Measurements from ENCODE around the gene GRAMD2A.
"Not testable (repeated sequence)": the region's sequence is repeated elsewhere in the genome, so short reads cannot be mapped to it uniquely, and the experiment has no call there.

GRAMD2A gene

DNA sequence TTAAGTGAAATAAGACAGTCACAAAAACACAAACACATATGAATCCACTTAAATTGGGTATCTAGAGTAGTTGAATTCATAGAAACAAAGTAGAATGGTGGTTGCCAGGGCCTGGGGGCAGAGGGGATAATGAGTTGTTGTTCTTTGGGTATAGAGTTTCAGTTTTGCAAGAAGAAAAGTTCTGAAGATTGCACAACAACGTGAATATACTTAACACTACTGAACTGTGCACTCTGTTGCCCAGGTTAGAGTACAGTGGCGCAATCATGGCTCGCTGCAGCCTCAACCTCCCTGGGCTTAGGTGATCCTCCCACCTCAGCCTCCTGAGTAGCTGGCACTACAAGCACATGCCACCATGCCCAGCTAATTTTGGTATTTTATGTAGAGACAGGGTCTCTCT, 14.9 kb downstream of the GRAMD2A start:
- no peak for DNase-seq

- no peak for DNase-seq
These were observed 15.3 kb downstream of the GRAMD2A start for GRCh38 chr15:72182244-72182643.

DNA sequence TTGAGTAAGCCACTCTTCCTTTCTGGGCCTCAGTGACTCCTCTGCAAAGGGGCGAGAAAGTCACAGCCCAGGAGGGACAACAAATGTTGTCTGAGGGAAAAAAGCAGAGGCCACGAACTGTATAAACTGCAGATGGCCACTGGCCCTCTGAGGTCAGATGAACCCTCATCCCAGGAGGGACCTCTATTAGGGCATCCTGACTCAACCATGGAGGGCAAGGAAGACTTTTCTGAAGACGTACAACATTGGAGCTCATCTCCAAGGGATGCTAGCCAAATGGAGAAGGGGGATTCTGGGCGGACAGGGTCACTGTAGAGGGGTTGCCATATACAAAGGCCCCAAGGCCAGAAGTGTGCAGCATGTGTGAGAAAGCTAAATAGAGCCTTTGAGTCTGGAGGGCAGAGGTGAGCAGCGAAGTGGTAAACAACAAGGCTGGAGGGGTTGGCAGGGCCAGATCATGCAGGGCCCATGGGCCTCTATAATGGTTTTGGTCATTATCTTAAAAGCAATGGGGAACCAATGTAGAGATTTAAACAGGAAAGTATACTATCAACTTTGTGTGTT, 16.7 kb downstream of the GRAMD2A start:
- no peak for DNase-seq

DNA sequence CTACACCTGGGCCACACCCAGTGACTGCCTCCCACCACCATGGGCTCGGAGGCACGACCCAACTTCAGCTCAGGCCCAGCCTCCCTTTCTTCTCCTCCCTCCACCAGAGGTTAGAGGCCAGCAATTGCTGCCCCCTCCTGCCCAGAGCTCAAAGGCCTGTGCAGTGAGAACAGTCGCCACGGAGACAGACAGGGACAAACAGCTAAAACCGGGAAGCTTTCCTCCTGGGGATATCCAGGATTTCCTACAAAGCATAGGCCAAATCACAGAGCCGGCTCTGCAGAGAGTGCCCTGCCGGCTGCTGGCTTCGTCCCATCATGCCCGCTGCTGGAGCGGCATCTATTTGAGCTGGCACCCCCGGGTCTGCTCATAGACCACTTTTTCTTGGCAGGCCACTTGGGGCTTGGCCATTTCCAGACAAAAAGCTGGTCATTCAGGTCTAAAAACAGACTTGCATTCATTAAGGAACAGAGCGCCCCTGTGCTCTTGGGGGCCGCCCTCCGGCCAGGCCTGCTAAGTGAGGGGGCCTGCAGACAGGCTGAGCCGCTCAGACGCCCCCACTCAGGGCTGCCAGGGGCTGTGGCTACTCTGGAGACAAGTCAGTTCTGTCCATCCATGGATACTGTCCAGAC, 17.5 kb downstream of the GRAMD2A start:
- DNase-seq = no peak

- DNase-seq = no peak
These were observed 18.5 kb downstream of the GRAMD2A start for GRCh38 chr15:72178976-72179585.

GRCh38 chr15:72176743-72177142, 20.8 kb downstream of the GRAMD2A start:
- DNase-seq = no peak

DNA sequence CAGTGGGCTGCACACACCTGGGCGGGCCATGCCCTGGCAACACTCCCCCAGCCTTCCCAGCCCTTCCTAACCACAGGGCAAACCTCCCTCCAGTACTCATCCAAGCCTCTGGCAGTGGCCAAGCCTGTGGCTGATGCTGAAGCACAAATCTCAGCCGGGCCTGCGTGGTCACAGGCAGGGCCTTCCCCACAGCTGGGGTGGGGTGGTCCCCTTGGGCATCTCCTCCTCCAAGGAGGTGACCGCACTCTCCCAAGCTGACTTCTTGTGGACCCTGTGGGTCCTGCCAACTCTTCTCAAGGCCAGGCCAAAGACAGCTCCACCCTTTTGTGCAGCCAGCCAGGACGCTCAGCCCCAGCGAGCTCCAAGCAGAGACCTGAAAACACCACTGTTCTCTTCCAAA, 21.4 kb downstream of the GRAMD2A start:
- DNase-seq = no peak

- no peak for DNase-seq
These were observed 22.2 kb downstream of the GRAMD2A start for GRCh38 chr15:72175186-72176044.

DNA sequence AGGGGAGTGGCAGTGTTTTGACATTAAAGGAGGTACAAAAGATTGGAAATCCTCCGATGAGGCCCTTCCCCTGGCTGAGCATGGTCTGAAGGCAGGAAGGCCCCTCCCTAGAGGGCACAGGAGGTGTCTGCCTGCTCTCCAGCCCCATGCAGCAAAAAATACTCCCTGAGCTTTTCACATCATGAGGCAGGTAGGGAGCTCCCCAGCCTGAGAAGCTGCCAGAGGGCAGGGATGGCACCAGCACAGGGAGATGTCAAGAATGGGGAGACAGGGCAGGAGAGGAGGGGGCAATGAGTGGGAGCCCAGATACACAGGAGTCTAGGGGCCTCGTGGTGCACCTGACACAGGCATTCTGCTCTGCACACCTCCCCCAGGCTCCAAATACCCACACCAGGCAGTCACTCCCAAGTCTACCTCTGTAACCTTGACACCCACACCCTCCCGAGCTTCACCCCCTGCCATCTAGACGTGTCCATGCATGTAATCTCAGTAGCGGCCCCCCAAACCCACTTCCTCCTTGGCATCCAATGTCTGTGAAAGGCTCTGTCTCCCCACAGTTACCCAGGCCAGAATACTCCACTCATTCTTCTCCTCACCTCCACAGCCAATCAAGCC, 22.9 kb downstream of the GRAMD2A start:
- DNase-seq = no peak

- DNase-seq = no peak
These were observed 23.6 kb downstream of the GRAMD2A start for GRCh38 chr15:72173864-72174550.

- no peak for DNase-seq
These were observed 24.2 kb downstream of the GRAMD2A start for GRCh38 chr15:72173401-72173800.

DNA sequence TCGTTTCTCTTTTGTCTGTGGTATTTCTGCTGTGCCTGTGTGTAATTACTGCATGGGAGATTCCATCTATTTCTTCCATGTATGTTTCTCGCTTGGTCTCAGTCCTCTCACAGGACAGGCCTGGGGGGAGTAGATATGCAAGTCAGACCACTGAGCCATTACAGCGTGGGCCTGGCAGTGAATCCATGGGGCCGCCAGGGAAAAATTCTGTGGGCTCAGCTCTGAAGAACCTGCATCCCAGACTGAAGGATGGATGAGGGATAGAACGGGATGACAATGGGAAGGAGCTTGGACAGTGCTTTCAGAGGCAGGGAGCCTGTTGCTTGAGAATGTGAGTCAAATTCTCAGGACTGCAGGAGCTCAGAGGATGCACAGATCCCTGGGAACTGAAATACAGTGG, 24.8 kb downstream of the GRAMD2A start:
- no peak for DNase-seq

- DNase-seq = not testable (repeated sequence)
These were observed 25.6 kb downstream of the GRAMD2A start for GRCh38 chr15:72171978-72172377.

- no peak for DNase-seq
These were observed 26.9 kb downstream of the GRAMD2A start for GRCh38 chr15:72170691-72171090.

DNA sequence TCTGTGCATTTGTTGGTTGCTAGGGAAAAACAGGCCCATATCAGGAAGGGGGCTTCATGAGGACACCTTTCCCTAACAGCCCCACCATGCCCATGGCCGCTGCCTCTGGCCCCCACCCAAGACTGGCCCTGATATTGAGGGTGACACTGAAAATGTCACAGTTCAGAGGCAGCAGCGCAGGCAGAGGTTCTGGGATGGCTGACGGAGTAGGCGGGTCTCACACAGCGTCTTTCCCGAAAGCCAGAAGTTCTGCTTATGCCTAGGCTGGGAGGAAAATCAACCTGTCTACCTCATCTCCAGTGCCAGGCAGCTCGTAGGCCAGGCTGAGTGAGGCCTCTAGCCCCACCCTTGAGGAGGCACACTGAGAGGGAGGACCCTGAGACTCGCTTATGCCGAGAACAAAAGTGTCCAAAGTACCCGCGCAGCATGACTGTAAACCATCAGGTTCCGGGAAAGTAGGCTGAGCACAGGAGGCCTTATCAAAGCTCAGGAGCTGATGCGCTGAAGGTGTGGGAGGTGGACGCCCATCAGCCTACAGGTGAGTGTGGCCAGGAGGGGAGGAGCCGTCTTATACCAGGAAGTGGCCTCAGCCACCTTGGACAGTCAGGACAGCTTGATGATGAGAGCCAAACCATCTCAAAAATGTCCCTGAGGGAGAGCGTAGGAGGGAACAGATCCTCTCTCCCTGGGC, 27.5 kb downstream of the GRAMD2A start:
- no peak for DNase-seq

GRCh38 chr15:72169236-72169920, 28.2 kb downstream of the GRAMD2A start:
- no peak for DNase-seq

DNA sequence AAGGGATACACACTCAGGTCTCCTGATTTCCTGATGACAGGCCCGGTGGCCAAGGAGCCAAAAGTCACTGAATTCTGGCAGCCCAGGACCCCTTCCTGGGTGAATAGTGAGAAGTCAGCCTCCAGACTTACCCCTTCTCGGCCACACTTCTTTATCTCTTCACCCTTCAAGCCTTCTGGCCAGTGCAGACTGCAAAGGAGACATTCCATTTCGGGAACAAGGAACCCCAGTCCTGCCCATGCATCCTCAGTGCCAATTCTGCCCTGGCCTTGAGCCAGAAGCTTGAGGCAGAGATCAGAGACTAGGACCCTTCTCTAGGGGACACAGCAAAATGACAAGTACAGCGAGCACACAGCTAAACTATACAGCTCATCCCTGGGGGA, 28.8 kb downstream of the GRAMD2A start:
- no peak for DNase-seq

DNA sequence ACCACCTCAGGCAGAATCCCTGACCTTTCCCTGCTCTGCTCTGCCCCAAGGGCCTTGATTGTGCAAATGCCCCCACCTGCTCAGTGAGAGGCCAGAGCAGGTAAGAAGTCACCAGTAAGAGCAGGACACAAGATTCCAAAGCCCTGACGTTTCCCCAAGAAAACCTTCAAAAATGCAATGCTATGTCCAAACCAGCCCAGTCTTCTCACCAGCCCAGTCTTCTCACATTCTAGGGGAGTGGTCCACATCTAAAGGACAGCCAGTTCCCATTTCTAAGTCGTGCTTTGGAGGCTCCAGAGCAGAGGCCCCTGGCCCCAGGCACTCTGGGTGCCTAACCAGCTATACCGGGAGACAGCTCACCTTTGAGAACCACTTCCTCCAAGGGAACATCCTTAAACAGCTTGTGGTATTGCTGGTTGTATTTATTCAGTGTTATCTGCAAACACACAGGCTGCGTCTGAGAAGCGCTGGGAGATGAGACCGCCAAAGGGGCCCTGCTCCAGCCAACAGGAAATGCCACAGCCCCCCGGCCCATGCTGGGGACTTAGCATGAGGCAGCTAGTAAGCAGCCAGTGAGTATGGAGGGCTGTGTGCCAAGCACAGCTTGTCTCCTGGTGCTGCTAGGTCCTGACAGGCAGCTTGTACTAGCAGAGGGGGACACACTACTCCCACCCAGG, 29.3 kb downstream of the GRAMD2A start:
- DNase-seq = no peak

DNA sequence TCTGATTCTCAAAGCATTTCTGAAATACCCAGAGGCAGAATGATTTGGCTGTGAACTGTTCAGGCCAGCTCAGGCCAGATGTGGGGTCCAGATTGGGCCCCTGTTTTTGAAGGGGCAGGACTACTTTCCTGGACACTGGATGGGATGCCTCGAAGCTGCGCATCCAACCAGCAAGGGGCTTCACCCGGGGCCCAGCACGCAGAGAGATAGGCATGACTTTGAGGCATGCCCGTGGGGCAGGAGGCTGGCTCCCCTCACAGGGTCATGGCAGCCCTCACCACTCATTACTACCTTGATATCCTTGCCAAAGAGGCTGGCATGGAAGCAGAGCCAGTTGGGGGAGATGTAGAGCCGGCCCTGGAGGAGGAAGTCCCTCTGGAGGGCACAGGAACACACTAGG, 30.1 kb downstream of the GRAMD2A start:
- DNase-seq = no peak

GRCh38 chr15:72166716-72167417, 30.7 kb downstream of the GRAMD2A start:
- no peak for DNase-seq

Data from NCI-H774 (cell line).